ENCODE results near the gene PLEKHM2.

PLEKHM2 gene

GRCh38 chr1:15704526-15705183, 20.5 kb downstream of the PLEKHM2 start:
- DNase-seq, result no peak

GRCh38 chr1:15705184-15705566, 21.1 kb downstream of the PLEKHM2 start:
- DNase-seq, result no peak

- DNase-seq, result no peak
Observed at GRCh38 chr1:15706751-15707150, 22.6 kb downstream of the PLEKHM2 start.

GRCh38 chr1:15707239-15707925, 23.3 kb downstream of the PLEKHM2 start:
- no peak for DNase-seq

- DNase-seq, result no peak
Observed at GRCh38 chr1:15708486-15709137, 24.5 kb downstream of the PLEKHM2 start.

- DNase-seq, result no peak
Observed at GRCh38 chr1:15709226-15709625, 25.1 kb downstream of the PLEKHM2 start.

- no peak for DNase-seq
Observed at GRCh38 chr1:15712168-15712567, 28.0 kb downstream of the PLEKHM2 start.

GRCh38 chr1:15714406-15715136, 30.5 kb downstream of the PLEKHM2 start:
- DNase-seq, result no peak

GRCh38 chr1:15717418-15718125, 33.5 kb downstream of the PLEKHM2 start:
- no peak for DNase-seq

- DNase-seq, result no peak
Observed at GRCh38 chr1:15718199-15718601, 34.1 kb downstream of the PLEKHM2 start.

GRCh38 chr1:15719381-15720120, 35.4 kb downstream of the PLEKHM2 start:
- DNase-seq, result no peak

- DNase-seq, result no peak
Observed at GRCh38 chr1:15720861-15721260, 36.7 kb downstream of the PLEKHM2 start.

GRCh38 chr1:15722411-15722810, 38.3 kb downstream of the PLEKHM2 start:
- DNase-seq, result no peak

GRCh38 chr1:15722836-15723532, 38.9 kb downstream of the PLEKHM2 start:
- no peak for DNase-seq

GRCh38 chr1:15723631-15724246, 39.6 kb downstream of the PLEKHM2 start:
- no peak for DNase-seq

- no peak for DNase-seq
Observed at GRCh38 chr1:15724949-15725880, 41.1 kb downstream of the PLEKHM2 start.

GRCh38 chr1:15726508-15726907, 42.4 kb downstream of the PLEKHM2 start:
- DNase-seq, result no peak

GRCh38 chr1:15727021-15727420, 42.9 kb downstream of the PLEKHM2 start:
- DNase-seq, result no peak

- no peak for DNase-seq
Observed at GRCh38 chr1:15727424-15727823, 43.3 kb downstream of the PLEKHM2 start.
